GM19467 (cell line): ENCODE data around the gene UBTD1.
"Not testable (repeated sequence)": the region's sequence is repeated elsewhere in the genome, so short reads cannot be mapped to it uniquely, and the experiment has no call there.

Experiments
- ATAC-seq: cut with Tn5 transposase; IDR thresholded peaks from one replicate; pipeline ENCODE4 v1.9.1; 2021; ENCODE audit warnings: mild to moderate bottlenecking, moderate library complexity; ENCODE audit not compliant: unreplicated experiment

The UBTD1 gene

GRCh38 chr10:97514344-97514743, 15.6 kb downstream of the UBTD1 start:
- no peak for ATAC-seq

- ATAC-seq = no peak
Observed at GRCh38 chr10:97515271-97515978, 16.7 kb downstream of the UBTD1 start.

- ATAC-seq = no peak
Observed at GRCh38 chr10:97517096-97517750, 18.5 kb downstream of the UBTD1 start.

- no peak for ATAC-seq
Observed at GRCh38 chr10:97517778-97518300, 19.1 kb downstream of the UBTD1 start.

GRCh38 chr10:97518301-97519043, 19.7 kb downstream of the UBTD1 start:
- ATAC-seq = no peak

GRCh38 chr10:97519342-97519741, 20.6 kb downstream of the UBTD1 start:
- ATAC-seq = no peak

GRCh38 chr10:97520520-97520919, 21.8 kb downstream of the UBTD1 start:
- no peak for ATAC-seq

- no peak for ATAC-seq
Observed at GRCh38 chr10:97520978-97521761, 22.4 kb downstream of the UBTD1 start.

- ATAC-seq = no peak
Observed at GRCh38 chr10:97522071-97522470, 23.3 kb downstream of the UBTD1 start.

- no peak for ATAC-seq
Observed at GRCh38 chr10:97522937-97523336, 24.2 kb downstream of the UBTD1 start.

- no peak for ATAC-seq
Observed at GRCh38 chr10:97525086-97525485, 26.4 kb downstream of the UBTD1 start.

- ATAC-seq = no peak
Observed at GRCh38 chr10:97525683-97526110, 27.0 kb downstream of the UBTD1 start.

GRCh38 chr10:97528876-97529275, 30.2 kb downstream of the UBTD1 start:
- ATAC-seq = not testable (repeated sequence)

- ATAC-seq = no peak
Observed at GRCh38 chr10:97529685-97530465, 31.2 kb downstream of the UBTD1 start.

- no peak for ATAC-seq
Observed at GRCh38 chr10:97531401-97531986, 32.8 kb downstream of the UBTD1 start.

- no peak for ATAC-seq
Observed at GRCh38 chr10:97532935-97533671, 34.4 kb downstream of the UBTD1 start.

GRCh38 chr10:97533888-97534287, 35.2 kb downstream of the UBTD1 start:
- ATAC-seq = no peak

GRCh38 chr10:97534746-97535367, 36.1 kb downstream of the UBTD1 start:
- no peak for ATAC-seq
